Osteocyte (in vitro differentiated cells): ENCODE data around the gene EFHB. TPM values are rescaled to one million over a fixed set of nuclear protein-coding genes. Genes with fewer than 3 reads are reported as not detected.
A peak's percentile ranks its signal among the peaks of the same experiment; 100 is the strongest.

Experiments
- DNase-seq: peaks from one replicate; pipeline ENCODE4 v3.0.0; 2021; ENCODE audit warnings: mixed read lengths; ENCODE audit not compliant: unreplicated experiment; ENCODE audit errors: extremely low spot score
- H3K27ac Mint-ChIP-seq: one replicate; pipeline ENCODE4 v1.8.0; 2021; ENCODE audit warnings: mild to moderate bottlenecking, mixed read lengths; ENCODE audit not compliant: unreplicated experiment
- H3K27me3 Mint-ChIP-seq: one replicate; pipeline ENCODE4 v1.8.0; 2021; ENCODE audit warnings: mixed read lengths; ENCODE audit not compliant: unreplicated experiment
- H3K36me3 Mint-ChIP-seq: one replicate; pipeline ENCODE4 v1.8.0; 2021; ENCODE audit warnings: mixed read lengths; ENCODE audit not compliant: unreplicated experiment
- H3K4me1 Mint-ChIP-seq: one replicate; pipeline ENCODE4 v1.8.0; 2021; ENCODE audit warnings: mixed read lengths; ENCODE audit not compliant: unreplicated experiment
- H3K4me3 Mint-ChIP-seq: one replicate; pipeline ENCODE4 v1.8.0; 2021; ENCODE audit warnings: mild to moderate bottlenecking, moderate library complexity, mixed read lengths; ENCODE audit not compliant: unreplicated experiment
- H3K9me3 Mint-ChIP-seq: one replicate; pipeline ENCODE4 v1.8.0; 2021; ENCODE audit warnings: mixed read lengths; ENCODE audit not compliant: unreplicated experiment
- total RNA-seq: library from RNA; stranded (reverse); gene quantifications from 2 replicates; pipeline ENCODE4 v1.2.1, GENCODE V29; 2021
- TF ChIP-seq, protein P1 (sequence below): fragments of 200-600 bp; sonication (generic); IDR thresholded peaks from 2 replicates; pipeline ENCODE4 v1.5.0; 2021; ENCODE audit warnings: antibody characterized with exemption, mild to moderate bottlenecking, moderate library complexity

EFHB gene
- total RNA-seq, 1 donor from 2014 or later = 1.8 TPM

DNA sequence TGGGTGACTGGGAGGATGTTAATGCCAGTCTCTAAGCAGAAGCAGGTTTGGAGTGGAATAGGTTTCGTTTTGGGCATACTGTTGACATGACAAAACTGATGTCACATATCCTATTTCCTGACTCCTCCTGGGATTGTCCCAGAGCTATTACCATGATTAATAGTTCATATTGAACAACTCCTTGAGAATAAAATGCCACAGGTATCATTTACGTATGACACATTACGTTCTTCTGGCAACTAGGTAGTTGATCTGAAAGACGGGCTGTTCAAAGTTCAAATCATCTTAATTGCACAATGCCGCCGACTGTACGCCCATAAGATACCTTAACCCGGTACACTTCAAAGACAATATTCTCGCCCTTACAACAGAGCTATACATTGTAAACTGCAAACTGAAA, 11.5 kb upstream of the EFHB start:
- TF ChIP-seq, protein P1, sequence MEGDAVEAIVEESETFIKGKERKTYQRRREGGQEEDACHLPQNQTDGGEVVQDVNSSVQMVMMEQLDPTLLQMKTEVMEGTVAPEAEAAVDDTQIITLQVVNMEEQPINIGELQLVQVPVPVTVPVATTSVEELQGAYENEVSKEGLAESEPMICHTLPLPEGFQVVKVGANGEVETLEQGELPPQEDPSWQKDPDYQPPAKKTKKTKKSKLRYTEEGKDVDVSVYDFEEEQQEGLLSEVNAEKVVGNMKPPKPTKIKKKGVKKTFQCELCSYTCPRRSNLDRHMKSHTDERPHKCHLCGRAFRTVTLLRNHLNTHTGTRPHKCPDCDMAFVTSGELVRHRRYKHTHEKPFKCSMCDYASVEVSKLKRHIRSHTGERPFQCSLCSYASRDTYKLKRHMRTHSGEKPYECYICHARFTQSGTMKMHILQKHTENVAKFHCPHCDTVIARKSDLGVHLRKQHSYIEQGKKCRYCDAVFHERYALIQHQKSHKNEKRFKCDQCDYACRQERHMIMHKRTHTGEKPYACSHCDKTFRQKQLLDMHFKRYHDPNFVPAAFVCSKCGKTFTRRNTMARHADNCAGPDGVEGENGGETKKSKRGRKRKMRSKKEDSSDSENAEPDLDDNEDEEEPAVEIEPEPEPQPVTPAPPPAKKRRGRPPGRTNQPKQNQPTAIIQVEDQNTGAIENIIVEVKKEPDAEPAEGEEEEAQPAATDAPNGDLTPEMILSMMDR = no peak
- no peak for DNase-seq
- Mint-ChIP-seq H3K27ac (no peak overlapping the region), H3K27me3 (no peaks in the 10 kb centered on the region), H3K36me3 (peaks cover 3% of the 10 kb centered on the region), H3K9me3 (no peaks in the 10 kb centered on the region), H3K4me1 (peaks cover 29% of the 10 kb centered on the region), H3K4me3 (peak overlapping the region; percentile 100)

DNA sequence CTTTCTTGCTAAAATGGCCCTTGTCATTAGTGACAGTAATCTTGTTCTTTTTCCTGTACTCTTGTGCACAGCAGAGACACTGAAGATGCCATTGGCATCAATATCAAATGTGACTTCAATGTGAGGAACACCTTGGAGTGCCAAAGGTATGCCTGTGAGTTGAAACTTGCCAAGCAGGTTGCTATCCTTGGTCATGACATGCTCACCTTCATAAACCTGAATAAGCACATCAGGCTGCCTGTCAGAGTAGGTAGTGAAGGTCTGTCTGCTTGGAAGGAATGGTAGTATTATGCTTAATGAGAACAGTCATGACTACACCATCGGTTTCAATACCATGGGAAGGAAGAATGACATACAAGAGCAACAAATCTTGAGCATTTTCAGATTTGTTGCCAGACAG, 6.6 kb upstream of the EFHB start:
- H3K36me3 Mint-ChIP-seq = no peaks in the 10 kb centered on the region
- DNase-seq = no peak
- H3K4me1 Mint-ChIP-seq = peaks cover 4% of the 10 kb centered on the region
- no peaks in the 10 kb centered on the region for H3K27me3 Mint-ChIP-seq
- H3K9me3 Mint-ChIP-seq = no peaks in the 10 kb centered on the region
- TF ChIP-seq, protein P1 = no peak
- H3K4me3 Mint-ChIP-seq = no peak overlapping the region
- no peak overlapping the region for H3K27ac Mint-ChIP-seq

DNA sequence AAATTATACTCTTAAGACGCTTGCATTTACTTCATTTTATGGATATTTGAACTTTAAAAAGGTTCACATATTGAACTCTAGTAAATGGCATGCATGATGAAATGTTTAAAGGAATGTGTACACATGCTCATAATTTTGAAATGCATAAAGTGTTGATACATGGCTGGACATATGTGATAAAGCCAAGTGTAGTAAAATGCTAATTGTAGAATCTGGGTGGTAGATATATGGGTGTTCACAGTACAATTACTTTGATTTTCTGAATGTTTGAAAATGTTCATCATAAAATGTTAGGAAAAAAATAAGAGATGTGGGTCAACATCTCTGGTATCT, 4.2 kb upstream of the EFHB start:
- Mint-ChIP-seq H3K27ac (no peak overlapping the region), H3K36me3 (no peaks in the 10 kb centered on the region), H3K4me1 (no peaks in the 10 kb centered on the region), H3K4me3 (no peak overlapping the region), H3K9me3 (no peaks in the 10 kb centered on the region), H3K27me3 (peaks cover 4% of the 10 kb centered on the region)
- no peak for DNase-seq
- TF ChIP-seq, protein P1 = no peak

DNA sequence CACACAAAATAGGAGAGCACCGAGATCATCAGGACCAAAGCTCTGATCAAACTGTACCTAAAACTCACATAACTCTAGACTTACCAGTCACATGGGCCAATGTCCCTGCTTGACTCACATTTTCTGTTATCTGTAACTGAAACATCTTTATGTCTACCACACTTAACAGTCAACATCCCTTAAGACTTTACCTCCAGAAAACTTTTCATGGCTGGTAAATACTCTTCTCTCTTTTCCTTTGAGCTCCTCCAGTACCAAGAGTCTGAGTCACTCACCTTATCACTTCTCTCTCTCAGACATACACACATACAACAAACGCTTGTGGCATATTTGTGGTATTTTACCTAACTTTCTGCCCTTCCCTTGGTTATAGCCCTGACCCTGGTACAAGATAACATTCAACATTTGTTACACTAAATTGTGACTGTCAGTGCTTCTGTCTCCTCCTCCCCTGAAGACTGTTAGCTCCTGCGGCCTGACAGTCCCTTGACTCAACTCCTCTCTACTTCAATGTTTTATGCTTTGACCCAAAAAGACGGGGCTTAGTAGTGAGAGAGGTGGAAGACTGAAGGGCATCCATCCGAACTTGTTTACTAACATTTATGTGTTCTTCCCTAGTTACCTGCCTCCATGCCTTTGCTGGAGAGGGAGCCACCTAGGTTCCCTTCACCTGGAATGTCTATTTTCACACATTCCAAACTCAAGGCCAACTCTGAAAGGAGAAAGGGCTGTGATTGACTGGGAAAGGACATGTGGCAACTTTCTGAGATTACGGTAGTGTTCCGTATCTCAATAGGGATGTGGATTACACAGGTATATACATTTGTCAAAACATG, 3.7 kb upstream of the EFHB start:
- TF ChIP-seq, protein P1 = no peak
- H3K9me3 Mint-ChIP-seq = no peaks in the 10 kb centered on the region
- DNase-seq = no peak
- H3K27ac Mint-ChIP-seq = no peak overlapping the region
- no peaks in the 10 kb centered on the region for H3K4me1 Mint-ChIP-seq
- peaks cover 7% of the 10 kb centered on the region for H3K27me3 Mint-ChIP-seq
- no peaks in the 10 kb centered on the region for H3K36me3 Mint-ChIP-seq
- H3K4me3 Mint-ChIP-seq = no peak overlapping the region

DNA sequence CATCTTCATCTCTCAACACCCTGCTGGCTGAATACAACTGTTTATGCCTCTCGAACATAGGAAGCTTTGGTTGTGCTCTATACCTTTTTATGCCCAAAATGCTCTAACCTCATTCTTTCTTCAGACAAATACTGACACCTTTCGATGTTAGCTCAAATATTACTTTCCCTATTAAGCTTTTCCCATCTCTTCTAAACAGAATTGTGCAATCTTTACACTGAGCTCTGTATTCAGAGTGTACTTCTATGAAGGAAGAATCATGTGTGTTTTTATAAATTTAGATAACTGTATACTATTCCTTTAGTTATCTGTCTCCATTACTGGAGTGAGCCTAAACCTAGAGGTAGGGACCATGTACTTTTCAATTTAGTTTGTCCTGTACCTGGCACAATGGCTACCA, 1.6 kb downstream of the EFHB start:
- H3K9me3 Mint-ChIP-seq = no peaks in the 10 kb centered on the region
- peaks cover 8% of the 10 kb centered on the region for H3K27me3 Mint-ChIP-seq
- H3K4me3 Mint-ChIP-seq = no peak overlapping the region
- no peak overlapping the region for H3K27ac Mint-ChIP-seq
- TF ChIP-seq, protein P1 = no peak
- DNase-seq = no peak
- no peaks in the 10 kb centered on the region for H3K36me3 Mint-ChIP-seq
- H3K4me1 Mint-ChIP-seq = no peaks in the 10 kb centered on the region
